Chondrocyte (in vitro differentiated cells): ENCODE results near the gene PHF23. TPM values are rescaled to one million over a fixed set of nuclear protein-coding genes. Genes with fewer than 3 reads are reported as not detected.

Experiments used
- DNase-seq: peaks from one replicate; pipeline ENCODE4 v3.0.0; 2021; ENCODE audit warnings: mixed read lengths, low spot score
- H3K27ac Mint-ChIP-seq: one replicate; pipeline ENCODE4 v1.8.0; 2021; ENCODE audit warnings: mild to moderate bottlenecking, moderate library complexity, mixed read lengths; ENCODE audit not compliant: unreplicated experiment
- H3K27me3 Mint-ChIP-seq: 2 replicates; pipeline ENCODE4 v1.8.0; 2021; ENCODE audit warnings: low read depth, mixed read lengths
- H3K36me3 Mint-ChIP-seq: 2 replicates; pipeline ENCODE4 v1.8.0; 2021; ENCODE audit warnings: low read depth, mixed read lengths
- H3K4me1 Mint-ChIP-seq: 2 replicates; pipeline ENCODE4 v1.8.0; 2021; ENCODE audit warnings: low read depth, mild to moderate bottlenecking, mixed read lengths
- H3K4me3 Mint-ChIP-seq: one replicate; pipeline ENCODE4 v1.8.0; 2021; ENCODE audit warnings: mild to moderate bottlenecking, moderate library complexity, mixed read lengths; ENCODE audit not compliant: unreplicated experiment
- H3K9me3 Mint-ChIP-seq: 2 replicates; pipeline ENCODE4 v1.8.0; 2021; ENCODE audit warnings: low read depth, mixed read lengths
- CTCF ChIP-seq: fragments of 200-600 bp; sonication (generic); IDR thresholded peaks from 2 replicates; pipeline ENCODE4 v1.5.0; 2021; ENCODE audit warnings: antibody characterized with exemption, mild to moderate bottlenecking, moderate library complexity
- total RNA-seq: library from RNA; stranded (reverse); gene quantifications from 3 replicates; pipeline ENCODE4 v1.2.1, GENCODE V29; 2021

The PHF23 gene
- total RNA-seq, 1 donor from 2014 or later, result 49.5 TPM

GRCh38 chr17:7223375-7223774, 15.9 kb downstream of the PHF23 start:
- Mint-ChIP-seq H3K36me3 (peaks cover 20% of the 10 kb centered on the region), H3K4me1 (peaks cover 56% of the 10 kb centered on the region), H3K27ac (peak overlapping the region; percentile 71), H3K4me3 (no peak overlapping the region), H3K27me3 (no peaks in the 10 kb centered on the region), H3K9me3 (no peaks in the 10 kb centered on the region)
- no peak for TF ChIP-seq CTCF
- DNase-seq, result no peak

GRCh38 chr17:7222972-7223292, 16.3 kb downstream of the PHF23 start:
- peaks cover 57% of the 10 kb centered on the region for H3K4me1 Mint-ChIP-seq
- H3K27ac Mint-ChIP-seq, result peak overlapping the region; percentile 32
- no peaks in the 10 kb centered on the region for H3K27me3 Mint-ChIP-seq
- H3K36me3 Mint-ChIP-seq, result peaks cover 16% of the 10 kb centered on the region
- H3K9me3 Mint-ChIP-seq, result no peaks in the 10 kb centered on the region
- H3K4me3 Mint-ChIP-seq, result no peak overlapping the region
- no peak for TF ChIP-seq CTCF
- DNase-seq, result no peak

GRCh38 chr17:7222093-7222971, 16.9 kb downstream of the PHF23 start:
- no peak for DNase-seq
- Mint-ChIP-seq H3K36me3 (peaks cover 14% of the 10 kb centered on the region), H3K27me3 (no peaks in the 10 kb centered on the region), H3K27ac (peak overlapping the region; percentile 99), H3K4me3 (no peak overlapping the region), H3K9me3 (no peaks in the 10 kb centered on the region), H3K4me1 (peaks cover 62% of the 10 kb centered on the region)
- TF ChIP-seq CTCF, result no peak

GRCh38 chr17:7221278-7222092, 17.8 kb downstream of the PHF23 start:
- no peaks in the 10 kb centered on the region for H3K9me3 Mint-ChIP-seq
- peak overlapping the region; percentile 95 for H3K4me3 Mint-ChIP-seq
- peaks cover 66% of the 10 kb centered on the region for H3K4me1 Mint-ChIP-seq
- H3K27ac Mint-ChIP-seq, result peak overlapping the region; percentile 99
- no peak for TF ChIP-seq CTCF
- no peak for DNase-seq
- H3K27me3 Mint-ChIP-seq, result no peaks in the 10 kb centered on the region
- peaks cover 13% of the 10 kb centered on the region for H3K36me3 Mint-ChIP-seq

GRCh38 chr17:7220593-7221277, 18.5 kb downstream of the PHF23 start:
- H3K27ac Mint-ChIP-seq, result peak overlapping the region; percentile 99
- H3K36me3 Mint-ChIP-seq, result peaks cover 13% of the 10 kb centered on the region
- H3K4me1 Mint-ChIP-seq, result peaks cover 74% of the 10 kb centered on the region
- H3K4me3 Mint-ChIP-seq, result peak overlapping the region; percentile 95
- no peaks in the 10 kb centered on the region for H3K27me3 Mint-ChIP-seq
- no peaks in the 10 kb centered on the region for H3K9me3 Mint-ChIP-seq
- TF ChIP-seq CTCF, result peak; percentile 77
- DNase-seq, result no peak
